NOMO-1 (cell line): ENCODE results near the gene BCAR1.
"Not testable (repeated sequence)": the region's sequence is repeated elsewhere in the genome, so short reads cannot be mapped to it uniquely, and the experiment has no call there.

Experiments
- DNase-seq, 2 experiments: peaks; one replicate each; lab custom pipeline; 2025; ENCODE audit not compliant: unreplicated experiment in 2 of 2; lab: John Stamatoyannopoulos, UW

BCAR1 gene

DNA sequence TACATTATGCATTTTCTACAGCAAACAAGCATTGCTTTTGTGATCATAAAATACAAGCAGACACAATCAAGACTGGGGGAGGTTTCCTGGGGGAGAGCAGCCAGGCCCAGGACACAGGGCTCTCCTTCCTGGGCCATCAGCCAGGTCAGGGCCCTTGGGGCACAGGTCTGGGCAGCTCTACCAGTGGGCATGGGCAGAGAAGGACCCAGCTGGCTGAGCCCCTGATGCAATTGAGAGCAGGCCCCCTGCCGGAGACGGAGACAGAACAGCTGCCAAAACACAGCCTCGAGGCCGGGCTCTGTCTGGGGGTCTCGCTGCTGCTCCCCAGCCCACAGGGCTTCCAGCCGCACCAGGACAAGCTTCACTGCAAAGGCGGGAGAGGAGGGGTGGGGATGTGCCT lies 10.8 kb downstream of the BCAR1 start:
- DNase-seq: not testable (repeated sequence)

DNA sequence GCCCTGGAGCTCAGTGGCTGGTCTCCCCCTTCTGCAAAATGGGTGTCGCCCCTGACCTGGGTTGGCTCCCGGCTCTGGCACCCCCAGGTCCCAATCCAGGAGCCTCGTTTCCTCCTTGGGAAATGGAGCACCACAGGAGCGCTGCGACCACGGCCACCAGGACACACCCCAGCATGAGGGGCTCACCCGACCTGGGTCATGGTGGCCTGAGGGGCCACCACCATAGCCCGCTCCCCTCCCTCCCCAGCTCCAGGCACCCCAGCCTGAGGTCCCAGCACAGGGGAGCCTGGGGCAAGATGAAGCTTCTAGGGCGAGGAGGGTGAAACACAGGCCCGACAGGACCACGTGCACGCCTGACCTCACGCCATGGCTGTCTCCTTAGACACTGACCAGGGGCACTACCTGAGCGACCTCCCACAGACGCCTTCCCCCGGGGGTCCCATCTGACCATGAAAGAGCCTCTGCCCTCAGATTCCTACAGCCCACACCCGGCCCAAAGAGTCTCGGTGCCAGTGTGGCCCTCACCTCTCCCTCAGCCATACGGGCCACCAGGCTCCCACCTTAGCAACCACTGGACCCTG lies 11.8 kb downstream of the BCAR1 start:
- no peak for DNase-seq

DNA sequence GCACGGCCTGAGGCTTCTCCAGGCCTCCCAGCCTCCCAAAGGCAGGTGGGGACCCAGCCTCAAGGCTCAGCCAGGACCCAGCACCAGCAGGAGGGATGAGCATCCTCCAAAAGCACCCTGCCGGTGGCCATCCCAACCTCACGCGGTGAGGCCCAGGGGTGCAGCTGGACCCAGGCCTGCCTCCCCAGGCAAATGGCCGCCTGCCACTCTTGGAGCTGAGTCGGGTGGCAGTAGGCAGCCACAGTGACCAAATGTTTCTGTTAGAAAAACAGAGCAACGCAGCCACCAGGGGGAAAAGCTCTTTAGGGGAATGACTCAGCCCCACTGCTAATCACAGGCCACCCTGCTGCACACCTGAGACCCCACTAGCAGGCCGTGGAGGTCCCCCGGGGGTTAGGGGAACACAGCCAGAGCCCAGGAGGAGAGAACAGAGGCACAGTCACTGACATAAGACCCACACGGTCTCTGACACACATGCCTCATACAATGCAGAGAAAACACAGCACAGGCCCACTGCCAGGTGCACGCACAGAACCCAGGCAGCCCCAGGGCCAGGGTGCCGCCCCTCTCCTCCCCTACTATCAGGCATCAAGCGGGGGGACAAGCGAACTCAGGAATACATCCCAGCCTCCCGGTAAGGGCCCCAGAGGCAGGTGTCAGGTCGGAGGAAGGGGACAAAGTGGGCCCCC lies 12.4 kb downstream of the BCAR1 start:
- no peak for DNase-seq

DNA sequence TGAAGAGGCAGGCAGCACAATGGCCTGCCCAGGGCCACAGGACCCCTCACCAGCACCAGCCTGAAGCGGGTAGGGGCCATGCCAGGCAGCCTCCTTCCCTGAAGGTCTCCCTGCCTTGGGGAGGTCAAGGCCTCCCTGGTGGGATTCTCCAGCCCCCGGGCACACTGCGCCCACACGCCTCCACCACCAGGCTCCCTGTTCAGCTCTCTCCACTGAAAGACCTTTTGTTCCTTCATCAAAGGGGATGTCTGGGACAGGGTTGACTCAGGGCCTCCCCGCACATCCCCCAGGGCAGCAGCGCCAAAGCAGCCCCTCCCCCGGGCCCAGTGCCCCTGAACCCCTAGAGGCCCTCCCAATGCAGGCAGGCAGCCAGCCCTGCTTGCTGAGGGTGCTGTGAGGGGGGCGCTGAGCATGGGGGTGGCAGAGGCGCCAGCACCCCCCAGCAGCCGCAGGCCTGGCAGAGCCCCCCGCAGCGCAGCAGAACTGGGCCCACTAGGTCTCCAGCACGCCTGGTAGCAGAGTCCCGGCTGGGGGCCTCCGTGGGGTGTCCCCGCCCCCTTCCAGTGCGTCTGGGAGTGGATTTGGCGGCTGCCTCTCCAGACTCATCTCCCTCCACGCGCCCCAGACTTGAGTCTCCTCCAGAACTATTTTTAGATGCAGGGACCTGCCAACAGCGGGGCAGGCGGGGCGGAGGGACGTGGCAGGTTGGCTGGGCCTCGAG lies 13.1 kb downstream of the BCAR1 start:
- DNase-seq: no peak

DNA sequence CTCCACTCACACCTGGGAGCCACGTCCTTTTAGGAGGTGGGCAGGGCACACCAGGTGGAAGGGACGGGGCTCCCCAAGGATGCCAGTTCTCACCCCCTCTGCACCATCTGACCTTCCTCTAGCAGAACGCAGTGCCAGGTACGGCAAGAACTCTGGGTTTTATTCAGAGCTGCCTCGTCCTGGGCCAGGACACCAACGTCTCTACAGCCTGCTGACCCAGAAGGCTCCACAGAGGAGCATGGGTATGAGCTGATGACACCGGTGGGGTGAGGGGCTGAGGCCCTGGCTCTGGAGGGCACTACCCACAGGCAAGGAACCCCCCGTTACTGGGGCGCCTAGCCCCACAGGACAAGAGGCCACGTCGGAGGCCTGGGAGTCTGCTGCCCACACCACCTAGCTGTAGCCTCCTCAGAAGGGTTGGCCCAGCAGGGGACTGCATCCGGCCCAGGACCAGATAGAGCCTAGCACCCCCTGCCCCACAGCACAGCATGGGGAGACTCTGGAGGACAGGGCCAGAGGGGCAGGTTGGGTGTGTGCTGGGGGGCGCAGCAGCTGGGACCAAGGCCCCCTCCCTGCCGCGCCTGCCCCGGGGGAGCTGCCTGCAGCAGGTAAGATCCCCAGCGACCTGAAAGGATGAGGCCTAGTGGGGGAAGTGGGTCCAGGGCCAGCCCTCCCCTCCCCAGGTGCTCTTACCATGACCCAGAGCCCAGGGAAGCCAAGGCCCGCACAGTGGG lies 13.9 kb downstream of the BCAR1 start:
- no peak for DNase-seq

DNA sequence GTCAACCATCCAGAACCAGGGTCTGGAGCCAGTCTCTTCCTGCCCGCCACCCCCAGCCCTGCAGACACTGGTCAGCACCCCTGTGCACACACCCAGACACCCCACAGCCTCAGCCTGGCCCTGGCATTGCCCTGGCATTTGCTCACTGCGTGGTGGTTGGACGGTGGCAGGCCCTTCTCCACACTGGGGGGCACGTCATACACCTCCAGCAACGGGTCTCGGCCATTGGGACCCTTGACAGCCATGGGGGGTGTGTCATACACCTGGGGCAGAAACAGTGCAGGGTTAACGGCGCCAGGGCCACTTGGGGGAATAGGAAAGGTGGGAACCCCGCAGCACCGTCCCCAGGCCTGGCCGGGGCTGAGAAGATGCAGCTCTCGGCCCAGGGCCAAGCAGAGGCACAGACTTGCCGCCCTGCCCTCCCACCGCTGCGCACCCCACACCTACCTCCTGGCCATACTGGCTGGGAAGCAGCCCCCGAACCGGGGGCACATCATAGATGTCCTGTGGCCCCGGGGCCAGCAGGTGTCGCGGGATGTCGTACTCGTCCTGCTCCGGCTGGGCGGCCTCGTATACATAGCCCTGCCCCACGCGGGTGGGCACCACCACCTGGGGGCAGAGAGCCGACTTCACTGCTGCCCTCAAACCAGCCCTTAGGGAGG lies 14.6 kb downstream of the BCAR1 start:
- no peak for DNase-seq

DNA sequence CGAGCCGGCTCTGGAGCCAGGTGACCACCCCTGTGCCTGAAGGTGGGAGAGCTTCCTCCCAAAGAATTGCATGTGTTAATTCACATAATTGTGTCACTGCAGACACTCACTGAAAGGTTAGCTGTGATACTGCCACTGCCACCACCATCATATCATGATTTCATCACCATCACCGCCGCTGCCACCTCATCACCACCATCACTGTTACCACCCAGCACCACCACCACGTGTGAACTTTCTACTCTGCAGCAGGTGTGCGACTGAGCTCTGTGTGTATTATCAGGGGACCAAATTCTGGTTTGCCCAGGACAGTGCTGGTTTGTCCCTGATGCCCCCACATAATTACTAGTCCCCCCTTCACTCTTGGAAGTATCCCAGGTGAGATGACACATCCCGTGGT lies 15.2 kb downstream of the BCAR1 start:
- no peak for DNase-seq

DNA sequence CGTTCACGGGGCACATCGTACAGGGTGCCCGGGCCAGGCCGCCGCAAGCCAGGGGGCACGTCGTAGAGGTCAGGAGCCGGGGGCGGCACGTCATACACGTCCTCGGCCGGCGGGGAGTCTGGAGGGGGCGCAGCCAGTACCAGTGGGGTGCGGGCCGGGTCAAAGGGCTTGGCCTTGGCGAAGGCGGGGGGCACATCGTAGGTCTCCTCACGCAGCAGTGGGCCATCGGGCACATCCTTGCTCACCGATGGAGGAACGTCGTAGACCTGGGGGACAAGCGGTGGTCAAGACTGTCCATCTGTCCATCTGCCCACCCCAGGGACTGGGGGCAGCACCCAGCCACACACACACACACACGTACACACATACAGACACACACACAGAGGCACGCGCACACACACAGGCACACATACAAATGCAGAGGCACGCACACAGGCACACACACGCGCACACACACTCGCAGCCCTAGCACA lies 15.7 kb downstream of the BCAR1 start:
- DNase-seq: no peak

DNA sequence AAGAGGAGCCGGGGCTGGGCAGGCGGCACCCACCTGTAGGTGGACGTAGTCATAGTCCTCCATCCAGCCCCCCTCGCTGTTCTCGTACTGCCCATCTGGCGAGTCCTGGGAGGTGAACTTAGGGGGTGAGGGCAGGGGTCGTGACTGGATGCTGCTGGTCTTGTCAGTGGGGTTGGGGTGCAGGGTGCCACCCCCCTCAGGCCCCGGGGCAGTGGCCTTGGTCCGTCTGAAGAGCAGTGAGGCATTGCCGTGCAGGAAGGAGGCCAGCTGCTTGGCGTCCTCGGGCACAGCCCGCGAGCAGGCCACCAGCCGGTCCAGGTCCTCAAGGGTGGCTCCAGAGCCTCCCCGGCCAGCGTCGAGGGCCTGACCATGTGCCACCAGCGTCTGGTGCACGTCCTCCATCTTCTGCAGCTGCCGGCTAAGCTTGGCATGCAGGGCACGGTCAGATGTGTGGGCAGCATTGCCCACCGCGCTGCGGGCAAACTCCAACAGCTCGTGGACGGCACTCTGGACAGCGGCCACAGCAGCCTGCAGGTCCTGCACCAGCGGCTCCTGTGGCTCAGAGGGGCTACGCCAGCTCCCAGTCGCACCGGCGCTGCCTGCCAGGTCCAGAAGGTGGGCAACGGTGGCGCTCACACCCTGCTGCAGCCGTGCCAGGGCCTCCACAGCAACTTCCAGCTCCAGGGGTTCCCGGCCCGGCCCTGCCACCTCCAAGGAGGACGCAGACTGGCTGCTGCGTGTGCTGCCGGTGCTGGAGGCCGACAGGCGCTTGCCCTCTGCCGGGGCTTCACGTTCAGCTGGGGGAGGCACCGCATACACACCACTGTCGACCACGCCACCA lies 16.3 kb downstream of the BCAR1 start:
- no peak for DNase-seq

DNA sequence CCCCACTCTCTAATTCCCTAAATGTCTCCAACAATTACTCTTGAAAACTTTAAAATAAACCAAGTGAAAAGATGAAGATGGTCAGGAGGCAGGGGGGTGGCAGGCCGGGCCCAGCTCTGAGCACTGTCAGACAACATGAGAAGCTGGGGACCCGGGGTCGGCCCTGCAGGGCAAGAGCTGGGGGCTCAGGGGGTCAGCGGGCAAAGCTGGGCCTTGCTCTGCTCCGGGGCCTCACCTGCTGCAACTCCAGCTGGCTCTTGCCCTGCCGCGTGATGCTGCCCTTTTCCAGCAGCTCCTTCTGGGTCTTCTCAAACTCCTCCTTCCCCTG lies 17.8 kb downstream of the BCAR1 start:
- no peak for DNase-seq

DNA sequence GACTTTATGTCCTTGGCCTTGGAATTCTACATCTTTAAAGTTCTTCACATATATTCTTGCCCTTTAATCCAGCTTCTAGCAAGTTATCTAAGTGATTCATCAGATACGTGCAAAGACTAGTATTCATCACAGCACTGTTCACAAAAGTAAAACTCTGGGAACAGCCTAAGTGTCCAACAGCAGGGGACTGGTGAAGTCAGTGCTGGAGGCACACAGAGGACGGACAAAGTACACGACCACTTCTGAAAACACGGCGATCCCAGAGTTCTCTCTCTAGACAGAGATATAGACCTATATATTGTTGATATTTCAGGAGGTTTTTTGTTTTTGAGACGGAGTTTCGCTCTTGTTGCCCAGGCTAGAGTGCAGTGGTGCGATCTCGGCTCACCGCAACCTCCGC lies 19.9 kb downstream of the BCAR1 start:
- no peak for DNase-seq

DNA sequence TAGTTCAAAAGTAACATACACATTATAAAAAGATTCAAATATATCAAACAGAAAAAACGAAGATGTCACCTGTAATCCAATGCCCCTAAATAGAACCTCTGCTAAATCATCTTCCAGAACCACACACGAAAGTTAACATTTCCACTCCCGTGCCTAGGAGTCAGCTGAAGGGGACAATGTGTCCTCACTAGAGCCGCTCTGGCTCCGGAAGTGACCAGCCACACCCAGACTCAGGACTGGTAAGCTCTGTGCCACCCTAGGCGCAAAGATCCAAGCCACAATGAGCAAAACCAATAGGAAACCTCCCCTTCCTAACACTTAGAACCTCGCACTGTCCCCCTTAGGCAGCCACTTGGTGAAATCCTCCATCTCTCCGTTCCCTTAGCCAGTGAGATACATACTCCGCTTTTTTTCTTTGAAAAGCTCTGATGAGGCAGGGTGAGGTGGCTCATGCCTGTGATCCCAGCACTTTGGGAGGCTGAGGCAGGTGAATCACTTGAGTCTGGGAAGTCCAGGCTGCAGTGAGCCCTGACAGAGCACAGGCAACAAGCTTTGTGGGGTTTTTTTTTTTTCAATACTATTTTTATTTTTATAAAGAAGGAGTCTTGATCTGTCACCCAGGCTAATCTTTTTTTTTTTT lies 20.8 kb downstream of the BCAR1 start:
- DNase-seq: no peak

DNA sequence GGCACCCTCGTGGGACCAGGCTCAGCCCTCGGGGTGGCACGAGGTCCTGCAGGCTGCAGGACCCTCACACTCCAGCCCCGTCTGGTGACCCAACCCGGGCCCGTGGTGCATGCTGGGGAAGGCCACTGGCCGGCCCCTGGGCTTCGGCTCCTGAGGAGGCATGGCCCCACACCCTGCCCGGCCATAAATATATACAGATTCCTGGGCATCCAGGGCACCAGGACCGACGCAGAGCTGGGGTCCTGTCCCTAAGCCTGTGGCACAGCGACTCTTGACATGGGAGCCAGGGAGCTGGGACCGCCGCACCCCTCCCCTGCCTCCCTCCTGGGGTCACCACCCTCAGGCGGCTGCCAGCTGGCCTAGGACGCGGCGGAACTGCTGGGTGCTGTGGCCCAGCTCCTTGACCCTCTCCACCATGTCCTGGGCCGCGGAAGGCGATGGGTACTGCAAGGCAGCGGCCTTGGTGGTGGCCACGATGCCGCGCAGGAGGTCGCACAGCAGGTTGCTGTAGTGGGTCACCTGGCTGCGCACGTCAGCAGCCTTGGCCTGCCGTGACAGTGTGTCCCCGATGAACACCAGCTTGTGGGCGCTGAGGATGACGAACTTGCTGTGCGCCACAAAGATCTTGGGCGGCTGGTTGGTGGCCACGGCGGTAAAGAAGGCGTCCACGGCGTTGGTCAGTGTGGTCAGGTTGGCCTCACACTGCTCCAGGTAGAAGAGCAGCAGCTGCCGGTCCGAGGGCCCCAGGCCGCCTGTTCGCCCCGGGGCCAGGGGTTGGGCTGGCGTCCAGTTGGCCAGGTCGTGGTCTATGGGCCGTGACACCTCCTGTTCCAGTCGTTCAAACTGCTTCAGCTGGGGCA lies 22.0 kb downstream of the BCAR1 start:
- DNase-seq: no peak

DNA sequence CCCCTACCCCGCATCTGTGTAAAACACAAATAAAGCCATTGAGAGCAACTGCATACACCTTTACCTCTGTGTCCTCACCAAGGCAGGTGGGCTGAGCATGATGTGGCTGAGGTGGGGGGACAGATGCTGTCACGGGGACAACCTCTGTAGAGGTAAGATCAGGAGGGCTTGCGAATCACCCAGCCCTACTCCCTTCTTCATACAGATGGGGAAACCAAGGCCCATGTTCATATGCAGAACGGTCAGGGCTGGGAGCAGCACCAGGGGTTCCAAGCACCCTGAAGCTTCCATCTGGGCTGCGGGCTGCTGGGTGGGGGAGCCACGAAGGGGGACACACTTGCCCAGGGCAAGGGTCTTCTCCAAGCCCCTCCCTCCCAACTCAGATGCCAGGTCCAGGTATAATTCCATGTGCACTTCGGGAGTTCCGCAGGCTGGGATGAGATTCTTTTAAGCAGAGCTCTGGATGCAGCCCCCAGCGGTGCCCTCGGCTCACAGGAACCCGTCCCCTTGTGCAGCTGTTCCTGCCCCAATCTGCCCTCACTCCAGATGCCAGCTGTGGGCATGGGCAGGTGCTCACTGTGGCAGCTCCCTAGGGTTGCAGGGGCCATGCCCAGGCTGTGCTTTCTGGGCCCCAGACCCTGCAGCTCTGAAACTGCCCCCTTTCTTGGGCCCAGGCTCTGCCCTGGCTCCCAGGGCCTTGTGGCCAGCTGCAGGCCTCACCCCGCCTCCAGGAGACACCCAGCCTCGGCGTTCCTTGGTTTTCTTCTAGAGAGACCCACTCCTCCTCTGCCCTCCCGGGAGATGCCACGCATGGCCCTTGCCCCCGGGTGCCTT lies 23.1 kb downstream of the BCAR1 start:
- no peak for DNase-seq

DNA sequence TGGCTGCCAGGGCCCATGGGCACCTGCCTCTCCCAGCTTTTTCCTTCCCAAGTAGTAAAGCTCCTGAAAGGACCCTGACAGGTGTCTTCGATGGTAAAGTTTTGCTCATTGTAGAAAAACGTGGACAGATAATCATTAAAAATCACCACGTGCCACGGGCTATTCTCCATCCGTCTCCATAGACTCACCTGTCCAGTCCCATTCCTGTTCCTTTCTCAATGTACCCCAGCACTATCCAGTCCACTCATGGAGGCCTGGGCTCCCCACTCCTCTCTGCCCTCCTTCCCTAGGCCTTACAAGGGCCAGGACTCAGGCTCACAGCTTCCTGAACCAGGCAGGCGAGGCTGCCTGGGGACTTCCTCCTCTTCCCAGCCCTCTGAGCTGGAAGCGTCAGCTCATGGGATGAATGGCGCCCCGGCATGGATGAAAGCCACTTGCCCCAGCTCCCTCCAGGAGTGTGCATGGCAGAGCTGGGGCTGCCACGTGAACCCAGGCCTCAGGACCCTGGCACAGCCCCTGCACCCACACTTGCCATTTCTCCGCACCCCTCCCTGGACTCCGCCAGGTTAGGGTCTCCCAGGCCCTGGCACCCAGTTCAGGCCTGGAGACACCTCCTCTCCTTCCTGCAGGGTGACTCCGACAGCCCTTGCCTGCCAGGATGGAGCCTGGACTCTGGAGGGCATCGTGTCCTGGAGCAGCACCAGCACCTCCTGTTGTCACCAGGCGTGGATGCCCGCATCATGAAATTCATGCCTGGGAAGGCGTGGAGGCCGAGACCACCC lies 23.9 kb downstream of the BCAR1 start:
- DNase-seq: no peak

DNA sequence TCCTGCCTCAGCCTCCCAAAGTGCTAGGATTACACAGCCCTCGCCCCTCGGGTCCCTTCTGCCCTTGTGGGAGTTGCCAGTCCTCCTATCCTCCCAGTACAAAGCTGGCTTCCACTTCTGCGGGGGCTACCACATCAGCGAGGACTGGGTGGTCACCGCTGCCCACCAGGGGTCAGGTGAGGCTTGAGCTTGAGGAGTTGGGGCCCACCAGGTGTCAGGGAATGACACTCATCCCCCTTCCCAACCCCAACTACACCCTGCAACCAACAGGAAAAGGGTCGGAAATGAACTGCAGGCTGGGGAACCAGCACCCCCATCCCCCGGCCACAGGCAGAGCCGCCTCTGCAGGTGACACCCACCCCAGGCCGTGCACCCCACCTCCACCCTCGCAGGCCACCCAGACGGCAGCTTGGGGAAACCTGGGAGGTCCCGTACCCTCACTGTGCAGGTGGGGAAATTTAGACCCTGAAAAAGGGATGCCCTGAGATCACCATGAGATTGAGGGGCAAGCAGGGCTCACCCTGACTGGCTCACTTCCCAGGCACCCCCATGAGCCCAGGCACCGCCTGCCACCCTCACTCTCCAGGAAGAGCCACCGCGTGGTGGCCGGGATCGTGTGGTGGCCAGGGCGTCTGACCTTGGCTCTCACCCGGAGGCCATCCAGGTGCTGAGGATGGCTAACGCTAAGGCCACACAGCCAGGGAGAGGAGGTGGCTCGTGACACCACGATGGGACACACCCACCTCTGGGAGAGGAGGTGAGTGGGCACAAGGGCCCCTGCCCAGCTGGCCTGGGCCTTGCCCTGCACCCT lies 24.7 kb downstream of the BCAR1 start:
- no peak for DNase-seq
